ENCODE data around the gene CD19. TPM values are rescaled to one million over a fixed set of nuclear protein-coding genes. Genes with fewer than 3 reads are reported as not detected.

Gene CD19
- total and polyA plus RNA-seq, 12 donors: 0.26 to 1.8 (median 0.46) TPM; not detected in 2

GRCh38 chr16:28910086-28911031 lies 21.4 kb upstream of the CD19 start:
- 86 to 91% (median 90%) methylated on average over 11 to 19 of the region's 19 CpGs for WGBS, 4 donors
- no peak overlapping the region for H3K4me3 ChIP-seq
- no peak for TF ChIP-seq POLR2A (IDR thresholded peaks at IDR 0.05)
- TF ChIP-seq CTCF (IDR thresholded peaks at IDR 0.05): no peak
- no peak overlapping the region for H3K27ac ChIP-seq
- no peaks in the 10 kb centered on the region for H3K27me3 ChIP-seq
- no peaks in the 10 kb centered on the region for H3K9me3 ChIP-seq (replicated peaks in 1 of 3)
- no peaks in the 10 kb centered on the region for H3K4me1 ChIP-seq (replicated peaks in 1 of 2)
- intact Hi-C loops (cut with DNase I): no loop called here
- no peak for DNase-seq
- H3K36me3 ChIP-seq (replicated peaks in 1 of 2): peaks cover 0 to 45% of the 10 kb centered on the region in 2 donors

GRCh38 chr16:28912558-28912957 lies 19.2 kb upstream of the CD19 start:
- no peak overlapping the region for H3K4me3 ChIP-seq
- H3K27ac ChIP-seq: no peak overlapping the region
- H3K9me3 ChIP-seq (replicated peaks in 1 of 3): no peaks in the 10 kb centered on the region
- TF ChIP-seq POLR2A (IDR thresholded peaks at IDR 0.05) (no peak), CTCF (IDR thresholded peaks at IDR 0.05) (no peak)
- H3K36me3 ChIP-seq (replicated peaks in 1 of 2): peaks cover 0 to 50% of the 10 kb centered on the region in 2 donors
- WGBS, 4 donors: 90 to 95% (median 93%) methylated on average over 12 of the region's 12 CpGs
- DNase-seq: no peak
- intact Hi-C loops (cut with DNase I): no loop called here
- H3K4me1 ChIP-seq (replicated peaks in 1 of 2): no peaks in the 10 kb centered on the region
- H3K27me3 ChIP-seq: no peaks in the 10 kb centered on the region

GRCh38 chr16:28913946-28914724 lies 17.6 kb upstream of the CD19 start:
- H3K36me3 ChIP-seq (replicated peaks in 1 of 2): peaks cover 0 to 49% of the 10 kb centered on the region in 2 donors

More at GRCh38 chr16:28913946-28914724, 17.6 kb upstream of the CD19 start:
- WGBS, 4 donors: 94 to 95% (median 95%) methylated on average over 20 to 29 of the region's 29 CpGs
- intact Hi-C loops (cut with DNase I): no loop called here
- Histone ChIP-seq H3K27ac (no peak overlapping the region), H3K27me3 (no peaks in the 10 kb centered on the region), H3K4me3 (no peak overlapping the region), H3K9me3 (replicated peaks in 1 of 3) (no peaks in the 10 kb centered on the region), H3K4me1 (replicated peaks in 1 of 2) (no peaks in the 10 kb centered on the region)
- DNase-seq: no peak
- TF ChIP-seq CTCF (IDR thresholded peaks at IDR 0.05) (no peak), POLR2A (IDR thresholded peaks at IDR 0.05) (no peak)

Data from adrenal gland (tissue), 12 donors.